ENCODE measurements around the gene C16orf96. TPM values are rescaled to one million over a fixed set of nuclear protein-coding genes. Genes with fewer than 3 reads are reported as not detected.

The C16orf96 gene
- total and polyA plus RNA-seq, 2 experiments from 2014 or later: not detected

DNA sequence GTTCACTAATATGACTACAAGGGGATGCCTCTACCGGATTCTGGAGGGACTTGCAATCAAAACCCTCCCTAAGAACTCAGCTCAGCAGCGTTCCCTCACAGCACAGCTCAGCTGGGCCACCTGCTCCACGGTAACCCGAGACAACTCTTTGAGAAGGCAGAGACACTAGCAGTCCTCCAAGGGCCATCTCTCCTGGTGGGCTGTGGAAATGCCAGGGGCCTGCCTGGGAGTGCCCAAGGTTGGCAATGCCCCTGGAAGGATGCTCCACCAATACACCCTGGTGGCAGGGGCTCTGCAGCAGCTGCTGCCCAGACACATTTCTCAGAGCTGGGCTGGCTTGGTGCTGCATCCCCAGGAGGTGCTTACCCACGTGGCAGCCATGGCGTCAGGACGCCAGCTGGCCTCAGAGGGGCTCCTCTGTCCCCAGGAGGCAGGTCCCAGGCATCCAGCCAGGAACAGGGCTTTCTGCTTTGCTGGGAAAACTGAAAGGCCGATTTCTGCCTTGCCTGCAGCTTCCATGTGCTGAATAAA lies 34.0 kb upstream of the C16orf96 start:
- Histone ChIP-seq H3K36me3 (ENCODE audit: low read depth) (no peaks in the 10 kb centered on the region), H3K9ac (no peak overlapping the region), H3K27ac (no peak overlapping the region), H4K20me1 (ENCODE audit: insufficient read depth) (no peaks in the 10 kb centered on the region), H3K79me2 (ENCODE audit: insufficient read depth) (peaks cover 1% of the 10 kb centered on the region), H3K4me2 (ENCODE audit: unreplicated experiment) (no peak overlapping the region), H2AFZ (no peak overlapping the region), H3K9me3 (ENCODE audit: low read depth) (no peaks in the 10 kb centered on the region), H3K4me1 (ENCODE audit: insufficient read depth) (no peaks in the 10 kb centered on the region), H3K4me3 (no peak overlapping the region), H3F3A (ENCODE audit: insufficient read depth) (no peaks in the 10 kb centered on the region), H3K9me2 (ENCODE audit: insufficient read depth) (no peaks in the 10 kb centered on the region), H3K27me3 (replicated peaks; ENCODE audit: insufficient read depth) (no peaks in the 10 kb centered on the region)
- WGBS, 2 experiments (ENCODE audit: low coverage in 1 of 2, low lambda C conversion rate in 2 of 2, missing lambda C conversion rate in 2 of 2): 38 to 44% methylated on average over 8 of the region's 8 CpGs
- in situ Hi-C loops (cut with MboI): no loop called here
- TF ChIP-seq EZH2phosphoT487 (IDR thresholded peaks at IDR 0.05; ENCODE audit: insufficient read depth, low read depth) (no peak), EZH2 (IDR thresholded peaks at IDR 0.05; ENCODE audit: insufficient read depth, poor library complexity, severe bottlenecking) (no peak)
- no peak for DNase-seq

DNA sequence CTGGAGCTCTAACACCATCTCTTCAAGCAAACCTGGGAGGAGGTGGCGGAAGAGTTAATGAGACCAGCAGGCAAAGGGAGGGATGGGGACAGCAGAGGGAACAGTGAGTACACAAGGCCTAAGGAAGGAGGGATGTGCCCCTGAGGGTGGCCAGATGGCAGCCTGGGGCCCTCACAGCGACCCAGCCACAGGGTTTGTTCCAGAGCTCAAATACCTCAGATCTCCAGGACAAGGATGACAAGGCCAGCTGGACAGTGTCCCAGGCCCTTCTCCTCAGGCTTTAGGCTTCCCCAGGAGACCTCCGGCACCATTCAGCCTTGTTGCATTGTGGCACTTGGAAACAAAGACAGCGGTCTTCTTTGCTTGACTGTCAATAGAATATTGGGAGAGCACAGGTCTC lies 32.5 kb upstream of the C16orf96 start:
- Histone ChIP-seq H3K79me2 (ENCODE audit: insufficient read depth) (peaks cover 8% of the 10 kb centered on the region; the same call in 1 of the 2 replicates), H3F3A (ENCODE audit: insufficient read depth) (no peaks in the 10 kb centered on the region), H3K4me2 (ENCODE audit: unreplicated experiment) (no peak overlapping the region), H2AFZ (no peak overlapping the region), H3K9me2 (ENCODE audit: insufficient read depth) (no peaks in the 10 kb centered on the region), H3K9me3 (ENCODE audit: low read depth) (no peaks in the 10 kb centered on the region), H3K4me3 (no peak overlapping the region), H3K4me1 (ENCODE audit: insufficient read depth) (no peaks in the 10 kb centered on the region), H3K36me3 (ENCODE audit: low read depth) (no peaks in the 10 kb centered on the region), H3K27ac (no peak overlapping the region), H4K20me1 (ENCODE audit: insufficient read depth) (no peaks in the 10 kb centered on the region), H3K27me3 (replicated peaks; ENCODE audit: insufficient read depth) (no peaks in the 10 kb centered on the region), H3K9ac (no peak overlapping the region)
- 85 to 87% methylated on average over 4 of the region's 4 CpGs for WGBS, 2 experiments (ENCODE audit: low coverage in 1 of 2, low lambda C conversion rate in 2 of 2, missing lambda C conversion rate in 2 of 2)
- in situ Hi-C loops (cut with MboI): no loop called here
- TF ChIP-seq EZH2phosphoT487 (IDR thresholded peaks at IDR 0.05; ENCODE audit: insufficient read depth, low read depth): no peak
- no peak for TF ChIP-seq EZH2 (IDR thresholded peaks at IDR 0.05; ENCODE audit: insufficient read depth, poor library complexity, severe bottlenecking)
- DNase-seq: no peak

DNA sequence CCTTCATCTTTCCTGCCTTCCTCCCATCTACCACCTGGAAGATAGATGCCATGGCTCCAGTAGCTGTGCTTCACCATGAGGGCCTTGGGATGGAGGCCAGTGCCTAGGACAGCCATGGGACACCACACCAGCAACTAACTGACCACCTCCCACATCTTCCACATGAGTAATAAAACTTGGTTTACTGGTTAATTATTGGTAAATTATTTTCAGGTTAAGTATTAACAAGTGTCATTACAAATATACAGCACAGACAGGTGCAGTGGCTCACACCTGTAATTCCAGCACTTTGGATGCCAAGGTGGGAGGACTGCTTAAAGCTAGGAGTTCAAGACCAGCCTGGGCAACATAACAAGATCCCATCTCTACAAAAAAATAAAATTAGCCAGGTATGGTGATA lies 31.6 kb upstream of the C16orf96 start:
- Histone ChIP-seq H2AFZ (no peak overlapping the region), H3K36me3 (ENCODE audit: low read depth) (no peaks in the 10 kb centered on the region), H3K9me3 (ENCODE audit: low read depth) (no peaks in the 10 kb centered on the region), H3K9me2 (ENCODE audit: insufficient read depth) (no peaks in the 10 kb centered on the region), H3K4me2 (ENCODE audit: unreplicated experiment) (no peak overlapping the region), H3F3A (ENCODE audit: insufficient read depth) (no peaks in the 10 kb centered on the region), H3K27me3 (replicated peaks; ENCODE audit: insufficient read depth) (no peaks in the 10 kb centered on the region), H3K4me3 (no peak overlapping the region), H4K20me1 (ENCODE audit: insufficient read depth) (no peaks in the 10 kb centered on the region), H3K27ac (no peak overlapping the region), H3K9ac (no peak overlapping the region), H3K4me1 (ENCODE audit: insufficient read depth) (no peaks in the 10 kb centered on the region), H3K79me2 (ENCODE audit: insufficient read depth) (peaks cover 8% of the 10 kb centered on the region; the same call in 1 of the 2 replicates)
- in situ Hi-C loops (cut with MboI): no loop called here
- TF ChIP-seq EZH2 (IDR thresholded peaks at IDR 0.05; ENCODE audit: insufficient read depth, poor library complexity, severe bottlenecking) (no peak), EZH2phosphoT487 (IDR thresholded peaks at IDR 0.05; ENCODE audit: insufficient read depth, low read depth) (no peak)
- DNase-seq: no peak

DNA sequence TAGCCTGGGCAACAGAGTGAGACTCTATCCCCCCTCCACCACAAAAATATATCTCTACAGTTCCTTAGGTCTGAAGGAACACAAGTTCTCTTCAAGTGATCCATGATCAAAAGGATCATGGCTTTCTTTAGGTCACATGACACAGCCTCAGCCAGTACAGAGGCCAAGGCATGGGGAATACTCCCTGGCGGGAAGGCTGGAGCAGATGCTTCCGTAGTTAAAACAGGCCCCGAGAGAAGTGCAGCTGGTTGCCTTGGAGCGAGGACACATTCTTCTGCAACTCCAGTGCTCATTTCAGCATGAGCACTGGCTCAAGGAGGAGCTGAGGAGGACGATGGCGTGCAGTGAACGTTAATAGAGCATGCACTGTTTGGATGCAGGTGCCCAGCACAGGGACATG lies 31.1 kb upstream of the C16orf96 start:
- Histone ChIP-seq H3K4me2 (ENCODE audit: unreplicated experiment) (no peak overlapping the region), H4K20me1 (ENCODE audit: insufficient read depth) (no peaks in the 10 kb centered on the region), H3K4me1 (ENCODE audit: insufficient read depth) (no peaks in the 10 kb centered on the region), H3F3A (ENCODE audit: insufficient read depth) (no peaks in the 10 kb centered on the region), H3K27ac (no peak overlapping the region), H3K9me2 (ENCODE audit: insufficient read depth) (no peaks in the 10 kb centered on the region), H3K9ac (no peak overlapping the region), H3K79me2 (ENCODE audit: insufficient read depth) (peaks cover 8% of the 10 kb centered on the region; the same call in 1 of the 2 replicates), H3K27me3 (replicated peaks; ENCODE audit: insufficient read depth) (no peaks in the 10 kb centered on the region), H3K9me3 (ENCODE audit: low read depth) (no peaks in the 10 kb centered on the region), H3K4me3 (no peak overlapping the region), H2AFZ (no peak overlapping the region), H3K36me3 (ENCODE audit: low read depth) (no peaks in the 10 kb centered on the region)
- TF ChIP-seq EZH2phosphoT487 (IDR thresholded peaks at IDR 0.05; ENCODE audit: insufficient read depth, low read depth): no peak
- TF ChIP-seq EZH2 (IDR thresholded peaks at IDR 0.05; ENCODE audit: insufficient read depth, poor library complexity, severe bottlenecking): no peak
- in situ Hi-C loops (cut with MboI): no loop called here
- 26 to 32% methylated on average over 7 of the region's 7 CpGs for WGBS, 2 experiments (ENCODE audit: low coverage in 1 of 2, low lambda C conversion rate in 2 of 2, missing lambda C conversion rate in 2 of 2)
- DNase-seq: no peak

Measured in GM23248 (cell line).